Liver (tissue), 9 donors: ENCODE results near the gene ABHD12. TPM values are rescaled to one million over a fixed set of nuclear protein-coding genes. Genes with fewer than 3 reads are reported as not detected.

Experiments
- DNase-seq: peaks from one replicate; pipeline ENCODE4 v3.0.0-alpha.2; 2017; ENCODE audit warnings: low spot score
- H3K27ac ChIP-seq, 2 donors: one replicate each; pipeline ENCODE4 v1.7.0; 2013; ENCODE audit warnings: inconsistent platforms in 2 of 2, low read length in 2 of 2, control low read depth in 1 of 2, low read depth in 1 of 2, mild to moderate bottlenecking in 1 of 2
- H3K27me3 ChIP-seq, 4 donors: one replicate each; pipeline versions ENCODE4 v1.6.1 to v1.7.0; 2013; ENCODE audit warnings: low read length in 3 of 4, inconsistent platforms in 1 of 4, mild to moderate bottlenecking in 1 of 4, moderate library complexity in 1 of 4; ENCODE audit not compliant: control insufficient read depth in 4 of 4, insufficient read depth in 4 of 4
- H3K36me3 ChIP-seq, 4 donors: one replicate each; pipeline versions ENCODE4 v1.6.1 to v1.7.0; 2013; ENCODE audit warnings: low read length in 3 of 4, mild to moderate bottlenecking in 3 of 4, low read depth in 1 of 4, moderate library complexity in 1 of 4; ENCODE audit not compliant: control insufficient read depth in 4 of 4, insufficient read depth in 3 of 4
- H3K4me1 ChIP-seq, 4 donors: one replicate each; pipeline versions ENCODE4 v1.6.1 to v1.7.0; 2013; ENCODE audit warnings: low read length in 3 of 4, mild to moderate bottlenecking in 3 of 4, moderate library complexity in 1 of 4; ENCODE audit not compliant: control insufficient read depth in 4 of 4, insufficient read depth in 4 of 4
- H3K4me3 ChIP-seq, 3 donors: one replicate each; pipeline versions ENCODE4 v1.6.1 to v1.7.0; 2013; ENCODE audit warnings: low read length in 3 of 3, control low read depth in 1 of 3, low read depth in 1 of 3, mild to moderate bottlenecking in 1 of 3
- H3K9ac ChIP-seq, 2 donors: one replicate each; pipeline ENCODE4 v1.7.0; 2013; ENCODE audit warnings: low read length in 2 of 2, mild to moderate bottlenecking in 2 of 2, moderate library complexity in 2 of 2, control low read depth in 1 of 2, low read depth in 1 of 2
- H3K9me3 ChIP-seq, 4 donors: one replicate each; pipeline versions ENCODE4 v1.6.1 to v1.7.0; 2013; ENCODE audit warnings: low read length in 3 of 4; ENCODE audit not compliant: control insufficient read depth in 4 of 4
- CTCF ChIP-seq: fragments of 150-350 bp; IDR thresholded peaks from 2 replicates; pipeline ENCODE4 v1.5.1; 2017; ENCODE audit warnings: improper control_type of control experiment, low read depth, low read length; ENCODE audit not compliant: missing input control
- EGR1 ChIP-seq, 2 donors: IDR thresholded peaks; 2 replicates each; pipeline ENCODE4 v1.6.1; 2016 to 2018; ENCODE audit warnings: antibody characterized with exemption in 2 of 2, low read depth in 2 of 2
- FOXA1 ChIP-seq: IDR thresholded peaks from 2 replicates; pipeline ENCODE4 v1.6.1; 2016; ENCODE audit warnings: antibody characterized with exemption
- GABPA ChIP-seq, 2 donors: IDR thresholded peaks in 1 of 2; conservative IDR thresholded peaks in 1 of 2; 2 replicates each; pipeline ENCODE4 v1.6.1; 2016; ENCODE audit warnings: antibody characterized with exemption in 2 of 2, mild to moderate bottlenecking in 1 of 2, moderate library complexity in 1 of 2
- HNF4A ChIP-seq, 2 donors: conservative IDR thresholded peaks; 2 replicates each; pipeline ENCODE4 v1.6.1; 2016; ENCODE audit warnings: antibody characterized with exemption in 2 of 2, mild to moderate bottlenecking in 2 of 2
- HNF4G ChIP-seq: IDR thresholded peaks from 2 replicates; pipeline ENCODE4 v1.6.1; 2016; ENCODE audit warnings: antibody characterized with exemption
- MAX ChIP-seq: IDR thresholded peaks from 2 replicates; pipeline ENCODE4 v1.6.1; 2016; ENCODE audit warnings: antibody characterized with exemption
- NR2F2 ChIP-seq: IDR thresholded peaks from 2 replicates; pipeline ENCODE4 v1.6.1; 2016; ENCODE audit warnings: antibody characterized with exemption
- RAD21 ChIP-seq, 2 donors: IDR thresholded peaks; 2 replicates each; pipeline ENCODE4 v1.6.1; 2016; ENCODE audit warnings: antibody characterized with exemption in 2 of 2, mild to moderate bottlenecking in 2 of 2
- REST ChIP-seq: IDR thresholded peaks from 2 replicates; pipeline ENCODE4 v1.6.1; 2016; ENCODE audit warnings: antibody characterized with exemption, mild to moderate bottlenecking
- RXRA ChIP-seq, 2 donors: IDR thresholded peaks; 2 replicates each; pipeline ENCODE4 v1.6.1; 2017 to 2018; ENCODE audit warnings: antibody characterized with exemption in 2 of 2, mild to moderate bottlenecking in 1 of 2
- SP1 ChIP-seq: IDR thresholded peaks from 2 replicates; pipeline ENCODE4 v1.6.1; 2018; ENCODE audit warnings: antibody characterized with exemption, mild to moderate bottlenecking
- TAF1 ChIP-seq: conservative IDR thresholded peaks from 2 replicates; pipeline ENCODE4 v1.6.1; 2016; ENCODE audit warnings: antibody characterized with exemption, mild to moderate bottlenecking
- ZBTB33 ChIP-seq: IDR thresholded peaks from 2 replicates; pipeline ENCODE4 v1.6.1; 2016; ENCODE audit warnings: antibody characterized with exemption
- WGBS: extraction: QIAGEN DNeasy Blood & Tissue Kit; methylation state at CpG from one replicate; pipeline ENCODE4 v1.1.7; 2013; 5-methylcytosine and 5-hydroxymethylcytosine counted together
- polyA plus RNA-seq, 2 donors: library from polyadenylated mRNA; stranded (reverse) in 1 of 2; unstranded in 1 of 2; fragments of 200-250 nt in 1 of 2; fragments of >200 nt in 1 of 2; fragmentation: Nextera tagmentation in 1 of 2; extraction: Ambion mirVana in 1 of 2; gene quantifications; one replicate each; pipeline versions ENCODE4 v1.2.1 to v1.2.3, GENCODE V29; 2013 to 2015
- total RNA-seq, 2 donors: library from RNA; depleted of rRNA; stranded (reverse); fragments of >200 nt; gene quantifications; one replicate each; pipeline ENCODE4 v1.2.3, GENCODE V29; 2014
- donor health status: healthy.
- donor health status: healthy.
- donor health status: healthy.
- donor health status: healthy.
- donor health status: healthy.

Gene ABHD12
- total and polyA plus RNA-seq, 4 donors, result 11.1 to 15.4 (median 12.9) TPM

- no peaks in the 10 kb centered on the region for H3K27me3 ChIP-seq
- TF ChIP-seq SP1, result no peak
- TF ChIP-seq EGR1 (IDR thresholded peaks at IDR 0.05; ENCODE audit: low read depth in 2 of 2), result no peak
- TF ChIP-seq MAX, result no peak
- no peak for TF ChIP-seq NR2F2
- TF ChIP-seq CTCF, result no peak
- TF ChIP-seq RXRA (IDR thresholded peaks at IDR 0.05), result no peak
- no peak for TF ChIP-seq HNF4A (conservative IDR thresholded peaks at IDR 0.05)
- TF ChIP-seq HNF4G, result no peak
- no peak for TF ChIP-seq REST
- no peak for TF ChIP-seq ZBTB33
- no peak overlapping the region for H3K27ac ChIP-seq
- 71% methylated on average over 1 of the region's 1 CpG for WGBS
- no peak overlapping the region for H3K9ac ChIP-seq
- DNase-seq, result no peak
- H3K4me1 ChIP-seq, result no peaks in the 10 kb centered on the region
- H3K9me3 ChIP-seq, result peaks cover 0 to 7% (median under 1%) of the 10 kb centered on the region in 4 donors
- no peak overlapping the region for H3K4me3 ChIP-seq
- no peaks in the 10 kb centered on the region for H3K36me3 ChIP-seq
Observed at GRCh38 chr20:25397821-25398220, 7.2 kb upstream of the ABHD12 start.

- Histone ChIP-seq H3K9me3 (no peaks in the 10 kb centered on the region), H3K27me3 (no peaks in the 10 kb centered on the region), H3K4me3 (no peak overlapping the region), H3K4me1 (no peaks in the 10 kb centered on the region), H3K9ac (no peak overlapping the region), H3K27ac (no peak overlapping the region), H3K36me3 (no peaks in the 10 kb centered on the region)
- no peak for TF ChIP-seq FOXA1
- no peak for TF ChIP-seq TAF1
- no peak for TF ChIP-seq MAX
- TF ChIP-seq EGR1 (IDR thresholded peaks at IDR 0.05; ENCODE audit: low read depth in 2 of 2), result no peak
- TF ChIP-seq CTCF, result no peak
- TF ChIP-seq GABPA (IDR thresholded peaks at IDR 0.05 in 1 of 2, conservative IDR thresholded peaks at IDR 0.05 in 1 of 2), result no peak
- TF ChIP-seq RXRA (IDR thresholded peaks at IDR 0.05), result no peak
- TF ChIP-seq RAD21 (IDR thresholded peaks at IDR 0.05), result no peak
- no peak for DNase-seq
- WGBS, result 77% methylated on average over 6 of the region's 6 CpGs
Observed at GRCh38 chr20:25397096-25397495, 6.5 kb upstream of the ABHD12 start.
